ENCODE results near the gene TRIM36. TPM values are rescaled to one million over a fixed set of nuclear protein-coding genes. Genes with fewer than 3 reads are reported as not detected.
A peak's percentile ranks its signal among the peaks of the same experiment; 100 is the strongest.

TRIM36 gene
- total RNA-seq, 4 donors from 2014 or later = 1.5 to 12.7 (median 3.7) TPM

DNA sequence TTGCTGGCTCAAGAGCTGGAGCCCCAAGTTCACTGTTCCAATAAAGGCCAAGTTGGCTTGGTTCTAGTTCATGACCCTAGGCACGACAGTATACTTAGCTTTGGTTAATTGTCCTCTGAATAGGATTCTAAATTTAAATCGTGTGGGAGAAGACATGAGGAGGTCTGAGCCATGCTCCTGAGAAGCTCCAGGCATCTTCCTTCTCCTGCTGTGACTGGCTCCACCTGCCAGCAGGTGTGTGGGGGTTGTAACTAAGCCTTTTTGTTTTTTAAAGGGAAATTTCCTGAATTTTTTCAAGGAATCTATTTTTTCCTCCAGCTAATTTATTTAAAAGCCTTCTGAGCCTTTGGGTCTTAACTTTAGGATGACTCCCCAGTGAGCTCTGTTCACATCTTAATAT is 20.2 kb upstream of the TRIM36 start:
- no peaks in the 10 kb centered on the region for H3K36me3 ChIP-seq
- H3K27ac ChIP-seq = no peak overlapping the region
- no peak for DNase-seq (ENCODE audit: low spot score in 2 of 2)
- H3K27me3 ChIP-seq = peaks cover 0 to 4% of the 10 kb centered on the region in 2 donors
- 37 to 51% methylated on average over 2 of the region's 2 CpGs for WGBS, 2 donors
- H3K4me3 ChIP-seq = no peak overlapping the region
- TF ChIP-seq, protein P1, sequence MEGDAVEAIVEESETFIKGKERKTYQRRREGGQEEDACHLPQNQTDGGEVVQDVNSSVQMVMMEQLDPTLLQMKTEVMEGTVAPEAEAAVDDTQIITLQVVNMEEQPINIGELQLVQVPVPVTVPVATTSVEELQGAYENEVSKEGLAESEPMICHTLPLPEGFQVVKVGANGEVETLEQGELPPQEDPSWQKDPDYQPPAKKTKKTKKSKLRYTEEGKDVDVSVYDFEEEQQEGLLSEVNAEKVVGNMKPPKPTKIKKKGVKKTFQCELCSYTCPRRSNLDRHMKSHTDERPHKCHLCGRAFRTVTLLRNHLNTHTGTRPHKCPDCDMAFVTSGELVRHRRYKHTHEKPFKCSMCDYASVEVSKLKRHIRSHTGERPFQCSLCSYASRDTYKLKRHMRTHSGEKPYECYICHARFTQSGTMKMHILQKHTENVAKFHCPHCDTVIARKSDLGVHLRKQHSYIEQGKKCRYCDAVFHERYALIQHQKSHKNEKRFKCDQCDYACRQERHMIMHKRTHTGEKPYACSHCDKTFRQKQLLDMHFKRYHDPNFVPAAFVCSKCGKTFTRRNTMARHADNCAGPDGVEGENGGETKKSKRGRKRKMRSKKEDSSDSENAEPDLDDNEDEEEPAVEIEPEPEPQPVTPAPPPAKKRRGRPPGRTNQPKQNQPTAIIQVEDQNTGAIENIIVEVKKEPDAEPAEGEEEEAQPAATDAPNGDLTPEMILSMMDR (IDR thresholded peaks at IDR 0.05) = no peak
- TF ChIP-seq POLR2A (IDR thresholded peaks at IDR 0.05) (no peak), EP300 (IDR thresholded peaks at IDR 0.05) (no peak)
- H3K9me3 ChIP-seq = no peaks in the 10 kb centered on the region
- peaks cover 0 to 7% (median 1%) of the 10 kb centered on the region in 4 donors for H3K4me1 ChIP-seq

DNA sequence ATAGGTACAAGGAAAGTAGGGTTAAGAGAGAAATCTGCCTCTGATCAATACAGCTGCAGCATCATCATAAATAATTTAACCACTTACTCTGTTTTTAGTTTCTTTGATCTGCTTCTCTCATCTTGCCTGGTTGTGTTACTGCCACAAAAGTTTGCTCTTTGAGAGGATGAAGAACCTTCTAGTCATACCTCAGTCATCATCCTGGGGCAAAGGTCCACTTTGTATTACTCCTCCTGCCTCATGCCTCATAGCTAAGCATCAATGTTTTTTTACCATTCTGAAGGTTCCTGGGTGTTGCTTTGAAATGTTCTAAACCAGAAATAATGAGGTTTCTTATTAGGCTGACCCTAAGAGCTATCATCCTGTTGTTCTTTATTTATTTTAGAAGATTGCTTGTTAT is 17.1 kb upstream of the TRIM36 start:
- no peaks in the 10 kb centered on the region for H3K9me3 ChIP-seq
- no peaks in the 10 kb centered on the region for H3K36me3 ChIP-seq
- no peak overlapping the region for H3K4me3 ChIP-seq
- no peak overlapping the region for H3K27ac ChIP-seq
- no peak for DNase-seq (ENCODE audit: low spot score in 2 of 2)
- no peaks in the 10 kb centered on the region for H3K4me1 ChIP-seq
- peaks cover 0 to 35% of the 10 kb centered on the region in 2 donors for H3K27me3 ChIP-seq
- TF ChIP-seq EP300 (IDR thresholded peaks at IDR 0.05) = no peak
- TF ChIP-seq, protein P1 (IDR thresholded peaks at IDR 0.05) = no peak
- TF ChIP-seq POLR2A (IDR thresholded peaks at IDR 0.05) = no peak

DNA sequence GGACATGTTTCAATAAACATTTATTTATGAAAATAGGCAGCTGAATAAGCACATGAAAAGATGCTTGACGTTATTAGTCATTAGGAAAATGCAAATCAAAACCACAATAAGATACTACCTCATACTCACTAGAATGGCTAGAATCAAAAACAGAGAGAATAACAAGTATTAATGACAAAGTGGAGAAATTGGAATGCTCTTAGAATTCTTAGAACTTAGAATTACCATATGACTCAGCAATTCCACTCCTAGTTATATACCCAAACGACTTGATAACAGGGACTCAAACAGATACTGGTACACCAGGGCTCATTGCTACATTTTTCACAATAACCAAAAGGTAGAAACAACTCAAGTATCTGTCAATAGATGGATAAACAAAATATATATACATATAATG is 15.1 kb upstream of the TRIM36 start:
- Histone ChIP-seq H3K4me3 (no peak overlapping the region), H3K4me1 (peaks cover 0 to 12% (median 8%) of the 10 kb centered on the region in 4 donors), H3K9me3 (no peaks in the 10 kb centered on the region), H3K27ac (no peak overlapping the region), H3K36me3 (no peaks in the 10 kb centered on the region), H3K27me3 (peaks cover 0 to 55% of the 10 kb centered on the region in 2 donors)
- no peak for DNase-seq (ENCODE audit: low spot score in 2 of 2)
- TF ChIP-seq POLR2A (IDR thresholded peaks at IDR 0.05) (no peak), EP300 (IDR thresholded peaks at IDR 0.05) (no peak)
- TF ChIP-seq, protein P1 (IDR thresholded peaks at IDR 0.05) = no peak
- WGBS, 2 donors = 56 to 58% methylated on average over 2 of the region's 2 CpGs

- Histone ChIP-seq H3K9me3 (no peaks in the 10 kb centered on the region), H3K36me3 (no peaks in the 10 kb centered on the region), H3K27ac (no peak overlapping the region), H3K4me3 (no peak overlapping the region), H3K27me3 (peaks cover 0 to 77% of the 10 kb centered on the region in 2 donors), H3K4me1 (peaks cover 0 to 21% (median 14%) of the 10 kb centered on the region in 4 donors)
- no peak for DNase-seq (ENCODE audit: low spot score in 2 of 2)
- TF ChIP-seq POLR2A (IDR thresholded peaks at IDR 0.05) = no peak
- TF ChIP-seq, protein P1 (IDR thresholded peaks at IDR 0.05) = no peak
These were observed 12.0 kb upstream of the TRIM36 start for GRCh38 chr5:115181757-115182156.

DNA sequence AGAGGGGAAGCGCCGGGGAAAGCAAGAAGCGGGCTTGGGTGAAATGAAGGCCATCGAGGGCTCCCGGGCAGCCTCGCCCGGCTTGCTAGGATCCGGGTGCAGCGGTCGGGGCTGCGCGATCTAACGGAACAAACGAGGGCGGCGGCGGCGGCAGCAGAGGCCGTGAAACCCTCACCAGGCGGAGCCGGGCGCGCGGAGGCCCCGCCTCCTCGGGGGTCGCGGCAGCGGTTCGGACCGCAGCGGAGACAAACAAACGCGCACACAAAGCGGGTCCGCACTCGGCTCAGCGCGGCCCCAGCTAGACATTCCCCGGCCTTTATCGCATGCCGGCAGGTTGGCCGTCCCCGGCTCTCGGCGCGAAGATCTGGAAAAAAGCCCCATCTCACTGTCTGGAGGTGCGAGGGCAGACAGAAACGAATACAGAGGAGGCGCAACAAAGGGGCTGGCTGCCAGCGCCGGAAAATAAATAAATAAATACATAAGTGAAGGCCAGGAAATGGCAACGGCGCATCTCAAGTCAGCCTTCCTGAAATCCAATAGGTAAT is 10.5 kb upstream of the TRIM36 start:
- WGBS, 2 donors = 1 to 2% methylated on average over 40 to 52 of the region's 54 CpGs
- no peaks in the 10 kb centered on the region for H3K9me3 ChIP-seq
- TF ChIP-seq, protein P1 (IDR thresholded peaks at IDR 0.05) = no peak
- peak in 1 of 2 donors; percentile 4 for TF ChIP-seq EP300 (IDR thresholded peaks at IDR 0.05)
- peaks cover 0 to 21% (median 14%) of the 10 kb centered on the region in 4 donors for H3K4me1 ChIP-seq
- no peak overlapping the region for H3K27ac ChIP-seq
- peak overlapping the region; percentile 35 to 58 (median 54) for H3K4me3 ChIP-seq
- no peak for DNase-seq (ENCODE audit: low spot score in 2 of 2)
- no peaks in the 10 kb centered on the region for H3K36me3 ChIP-seq
- peaks cover 0 to 80% of the 10 kb centered on the region in 2 donors for H3K27me3 ChIP-seq

Data from tibial nerve (tissue), 4 donors.